GM21737 (cell line): ENCODE data around the gene RPS6KA2.

Experiments
- ATAC-seq: cut with Tn5 transposase; IDR thresholded peaks from one replicate; pipeline ENCODE4 v1.9.1; 2021; ENCODE audit warnings: mild to moderate bottlenecking, moderate library complexity; ENCODE audit not compliant: unreplicated experiment

RPS6KA2 gene

GRCh38 chr6:166473886-166474571, 153.0 kb downstream of the RPS6KA2 start:
- no peak for ATAC-seq

GRCh38 chr6:166472636-166473035, 154.4 kb downstream of the RPS6KA2 start:
- no peak for ATAC-seq

- no peak for ATAC-seq
Observed at GRCh38 chr6:166471797-166472260, 155.2 kb downstream of the RPS6KA2 start.

GRCh38 chr6:166470863-166471410, 156.1 kb downstream of the RPS6KA2 start:
- ATAC-seq = no peak

GRCh38 chr6:166470029-166470862, 156.8 kb downstream of the RPS6KA2 start:
- ATAC-seq = no peak

- ATAC-seq = no peak
Observed at GRCh38 chr6:166469426-166469961, 157.6 kb downstream of the RPS6KA2 start.

GRCh38 chr6:166467436-166468000, 159.5 kb downstream of the RPS6KA2 start:
- no peak for ATAC-seq

GRCh38 chr6:166466178-166467122, 160.6 kb downstream of the RPS6KA2 start:
- ATAC-seq = no peak

- ATAC-seq = no peak
Observed at GRCh38 chr6:166465671-166466087, 161.4 kb downstream of the RPS6KA2 start.

GRCh38 chr6:166465003-166465399, 162.1 kb downstream of the RPS6KA2 start:
- no peak for ATAC-seq

- no peak for ATAC-seq
Observed at GRCh38 chr6:166464068-166465002, 162.7 kb downstream of the RPS6KA2 start.

- ATAC-seq = no peak
Observed at GRCh38 chr6:166463359-166464067, 163.5 kb downstream of the RPS6KA2 start.

GRCh38 chr6:166462461-166463135, 164.5 kb downstream of the RPS6KA2 start:
- ATAC-seq = no peak

- ATAC-seq = no peak
Observed at GRCh38 chr6:166461821-166462460, 165.1 kb downstream of the RPS6KA2 start.

- ATAC-seq = no peak
Observed at GRCh38 chr6:166460473-166461437, 166.3 kb downstream of the RPS6KA2 start.

GRCh38 chr6:166459906-166460305, 167.1 kb downstream of the RPS6KA2 start:
- no peak for ATAC-seq
